ENCODE data around the gene OCLN.

DNA sequence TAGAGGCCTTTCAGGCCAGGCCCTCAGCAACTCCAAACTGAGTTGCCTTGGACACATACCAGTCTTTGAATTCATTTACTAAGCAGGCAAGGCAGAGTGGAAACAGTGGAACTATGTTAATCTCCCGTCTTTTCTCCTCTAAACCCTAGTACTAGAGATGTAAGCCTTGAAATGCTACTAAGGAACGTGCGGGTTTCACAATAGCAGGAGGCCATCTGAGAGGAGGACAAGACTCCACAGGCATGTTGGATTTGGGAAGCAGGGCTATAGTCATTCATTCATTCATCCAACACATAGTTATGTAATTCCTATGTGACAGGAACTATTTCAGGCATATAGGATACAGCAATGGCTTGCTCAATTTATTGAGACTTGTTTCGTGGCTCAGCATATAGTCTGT, 3.3 kb upstream of the OCLN start:
- TF ChIP-seq EZH2phosphoT487 (IDR thresholded peaks at IDR 0.05; ENCODE audit: low read depth, severe bottlenecking, unreplicated experiment) (no peak), EZH2 (IDR thresholded peaks at IDR 0.05; ENCODE audit: borderline replicate concordance) (no peak)
- TF ChIP-seq, protein P1, sequence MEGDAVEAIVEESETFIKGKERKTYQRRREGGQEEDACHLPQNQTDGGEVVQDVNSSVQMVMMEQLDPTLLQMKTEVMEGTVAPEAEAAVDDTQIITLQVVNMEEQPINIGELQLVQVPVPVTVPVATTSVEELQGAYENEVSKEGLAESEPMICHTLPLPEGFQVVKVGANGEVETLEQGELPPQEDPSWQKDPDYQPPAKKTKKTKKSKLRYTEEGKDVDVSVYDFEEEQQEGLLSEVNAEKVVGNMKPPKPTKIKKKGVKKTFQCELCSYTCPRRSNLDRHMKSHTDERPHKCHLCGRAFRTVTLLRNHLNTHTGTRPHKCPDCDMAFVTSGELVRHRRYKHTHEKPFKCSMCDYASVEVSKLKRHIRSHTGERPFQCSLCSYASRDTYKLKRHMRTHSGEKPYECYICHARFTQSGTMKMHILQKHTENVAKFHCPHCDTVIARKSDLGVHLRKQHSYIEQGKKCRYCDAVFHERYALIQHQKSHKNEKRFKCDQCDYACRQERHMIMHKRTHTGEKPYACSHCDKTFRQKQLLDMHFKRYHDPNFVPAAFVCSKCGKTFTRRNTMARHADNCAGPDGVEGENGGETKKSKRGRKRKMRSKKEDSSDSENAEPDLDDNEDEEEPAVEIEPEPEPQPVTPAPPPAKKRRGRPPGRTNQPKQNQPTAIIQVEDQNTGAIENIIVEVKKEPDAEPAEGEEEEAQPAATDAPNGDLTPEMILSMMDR (IDR thresholded peaks at IDR 0.05; ENCODE audit: poor library complexity): no peak
